HepG2 (cell line): ENCODE data around the gene TOR4A. TPM values are rescaled to one million over a fixed set of nuclear protein-coding genes. Genes with fewer than 3 reads are reported as not detected.

Source experiments
- AKNA ChIP-seq: sonication (generic); formaldehyde crosslinking; IDR thresholded peaks from 2 replicates; pipeline ENCODE4 v1.4.0; 2020; ENCODE audit warnings: missing genetic modification reagents, borderline replicate concordance
- DDIT3 ChIP-seq: sonication (generic); formaldehyde crosslinking; IDR thresholded peaks from 2 replicates; pipeline ENCODE4 v1.4.0; 2020; ENCODE audit warnings: mild to moderate bottlenecking, missing genetic modification reagents
- HNRNPH1 ChIP-seq: fragments of 200-400 bp; formaldehyde crosslinking; optimal IDR thresholded peaks from 2 replicates; pipeline ENCODE3; 2017; ENCODE audit warnings: mild to moderate bottlenecking, low read depth, low read length
- IKZF1 ChIP-seq: fragments of 450-650 bp; IDR thresholded peaks from 2 replicates; pipeline ENCODE4 v1.7.1; 2016
- LCORL ChIP-seq, 2 experiments: fragments of 450-650 bp in 1 of 2; sonication (generic) in 1 of 2; formaldehyde crosslinking in 1 of 2; IDR thresholded peaks; 2 replicates each; pipeline versions ENCODE4 v1.5.0 to v1.6.1; 2017 to 2020; ENCODE audit warnings: antibody characterized with exemption in 1 of 2, missing genetic modification reagents in 1 of 2
- NFKB2 ChIP-seq: sonication (generic); formaldehyde crosslinking; IDR thresholded peaks from 2 replicates; pipeline ENCODE4 v1.4.0; 2020; ENCODE audit warnings: missing genetic modification reagents, borderline replicate concordance
- NR1H2 ChIP-seq: sonication (generic); formaldehyde crosslinking; IDR thresholded peaks from 2 replicates; pipeline ENCODE4 v1.8.1; 2022; ENCODE audit warnings: low read depth, missing genetic modification reagents, borderline replicate concordance
- RFX3 ChIP-seq: IDR thresholded peaks from 2 replicates; pipeline ENCODE4 v1.6.1; 2016; ENCODE audit warnings: missing biosample characterization, missing genetic modification reagents
- RNF2 ChIP-seq: fragments of 450-650 bp; conservative IDR thresholded peaks from 2 replicates; pipeline ENCODE4 v1.6.1; 2016; ENCODE audit warnings: low read depth
- SOX5 ChIP-seq: IDR thresholded peaks from 2 replicates; pipeline ENCODE4 v1.6.1; 2016; ENCODE audit warnings: borderline replicate concordance
- SRSF9 ChIP-seq: fragments of 200-400 bp; formaldehyde crosslinking; IDR thresholded peaks from 2 replicates; pipeline ENCODE4 v1.6.1; 2018; ENCODE audit warnings: borderline replicate concordance, mild to moderate bottlenecking, low read depth, low read length; ENCODE audit not compliant: insufficient read depth, poor library complexity, severe bottlenecking
- STAT6 ChIP-seq: sonication (generic); formaldehyde crosslinking; IDR thresholded peaks from 2 replicates; pipeline ENCODE4 v1.4.0; 2020; ENCODE audit warnings: missing genetic modification reagents, mild to moderate bottlenecking, borderline replicate concordance
- ZNF138 ChIP-seq: sonication (generic); formaldehyde crosslinking; IDR thresholded peaks from 2 replicates; pipeline ENCODE4 v1.5.0; 2020; ENCODE audit warnings: mild to moderate bottlenecking, low read depth, missing genetic modification reagents
- ZNF142 ChIP-seq: sonication (generic); formaldehyde crosslinking; IDR thresholded peaks from 2 replicates; pipeline ENCODE4 v1.4.0; 2020; ENCODE audit warnings: missing genetic modification reagents
- ZSCAN9 ChIP-seq: IDR thresholded peaks from 2 replicates; pipeline ENCODE4 v1.6.1; 2016; ENCODE audit warnings: borderline replicate concordance
- polyA plus RNA-seq, 8 experiments: library from polyadenylated mRNA; depleted of rRNA in 3 of 8; stranded (reverse) in 7 of 8; unstranded in 1 of 8; fragments of >200 nt; fragmentation: Illumina TruSeq in 4 of 8; extraction: Trizol in 4 of 8; gene quantifications; 2 replicates each; pipeline versions ENCODE4 v1.2.1 to v1.2.3, GENCODE V29; 2011 to 2016; ENCODE audit warnings: low read depth in 4 of 8, missing spikeins in 1 of 8, mixed read lengths in 1 of 8; ENCODE audit not compliant: insufficient read depth in 1 of 8
- total RNA-seq, 5 experiments: library from RNA; depleted of rRNA; stranded (reverse); fragments of >200 nt; fragmentation: Illumina TruSeq; extraction: Trizol; gene quantifications; 2 replicates each; pipeline ENCODE4 v1.2.3, GENCODE V29; 2016; ENCODE audit warnings: low read depth in 1 of 5

Gene TOR4A
- total and polyA plus RNA-seq, 2 of the 13 experiments (the other 11 are each of a cell fraction or from before 2014, with no cell fraction given): 11.1 to 14.2 TPM

- TF ChIP-seq ZNF142 (CRISPR knock-in tag) (no peak), DDIT3 (CRISPR knock-in tag) (no peak), ZSCAN9 (CRISPR knock-in tag) (no peak), LCORL (IDR thresholded peaks at IDR 0.05) (no peak), LCORL (CRISPR knock-in tag; IDR thresholded peaks at IDR 0.05) (0 out of 2 replicates have a peak, but pooled peaks have one; percentile 36), SOX5 (CRISPR knock-in tag) (peak; percentile 38; the same call in 1 of the 2 replicates), HNRNPH1 (no peak), RNF2 (no peak), ZNF138 (CRISPR knock-in tag) (no peak), IKZF1 (no peak), NFKB2 (CRISPR knock-in tag) (no peak), STAT6 (CRISPR knock-in tag) (no peak), NR1H2 (CRISPR knock-in tag) (no peak), SRSF9 (no peak), RFX3 (CRISPR knock-in tag) (no peak), AKNA (CRISPR knock-in tag) (no peak)
Observed at GRCh38 chr9:137319011-137319738, 41.6 kb downstream of the TOR4A start (continued).
